Measurements from ENCODE around the gene KNDC1.

The KNDC1 gene

GRCh38 chr10:133196221-133196915 lies 36.3 kb downstream of the KNDC1 start:
- DNase-seq, result no peak

- no peak for DNase-seq
Measured at GRCh38 chr10:133196936-133197758, 37.1 kb downstream of the KNDC1 start.

GRCh38 chr10:133197786-133198185 lies 37.8 kb downstream of the KNDC1 start:
- DNase-seq, result no peak

GRCh38 chr10:133198206-133198605 lies 38.2 kb downstream of the KNDC1 start:
- DNase-seq, result no peak

- no peak for DNase-seq
Measured at GRCh38 chr10:133198621-133199487, 38.8 kb downstream of the KNDC1 start.

- no peak for DNase-seq
Measured at GRCh38 chr10:133199488-133199885, 39.5 kb downstream of the KNDC1 start.

- DNase-seq, result no peak
Measured at GRCh38 chr10:133199992-133200611, 40.1 kb downstream of the KNDC1 start.

- DNase-seq, result no peak
Measured at GRCh38 chr10:133200621-133201031, 40.6 kb downstream of the KNDC1 start.

- DNase-seq, result no peak
Measured at GRCh38 chr10:133201151-133201947, 41.3 kb downstream of the KNDC1 start.

- no peak for DNase-seq
Measured at GRCh38 chr10:133201948-133202725, 42.1 kb downstream of the KNDC1 start.

GRCh38 chr10:133202778-133203651 lies 43.0 kb downstream of the KNDC1 start:
- no peak for DNase-seq

- no peak for DNase-seq
Measured at GRCh38 chr10:133203652-133204195, 43.7 kb downstream of the KNDC1 start.

GRCh38 chr10:133204226-133205015 lies 44.4 kb downstream of the KNDC1 start:
- no peak for DNase-seq

- DNase-seq, result no peak
Measured at GRCh38 chr10:133205146-133205545, 45.1 kb downstream of the KNDC1 start.

GRCh38 chr10:133206356-133207040 lies 46.5 kb downstream of the KNDC1 start:
- no peak for DNase-seq

GRCh38 chr10:133207041-133207600 lies 47.1 kb downstream of the KNDC1 start:
- DNase-seq, result no peak

- no peak for DNase-seq
Measured at GRCh38 chr10:133207627-133208026, 47.6 kb downstream of the KNDC1 start.

- no peak for DNase-seq
Measured at GRCh38 chr10:133208466-133208865, 48.4 kb downstream of the KNDC1 start.

All from activated CD4-positive, alpha-beta T cell treated with anti-CD3 and anti-CD28 coated beads, Interleukin-2, amount 50 U/mL, for 4 hours (primary cell).